Gastrocnemius medialis (tissue), 4 donors: ENCODE measurements around the gene DBNDD1. TPM values are rescaled to one million over a fixed set of nuclear protein-coding genes. Genes with fewer than 3 reads are reported as not detected.
"Not testable (repeated sequence)": the region's sequence is repeated elsewhere in the genome, so short reads cannot be mapped to it uniquely, and the experiment has no call there.

Source experiments
- ATAC-seq, 2 donors: fragments of 150-250 bp; one replicate each; pipeline ENCODE4 v1.9.1; 2016
- DNase-seq, 2 donors: peaks; one replicate each; pipeline ENCODE4 v3.0.0-alpha.2; 2019
- H3K27ac ChIP-seq, 4 donors: fragments of 200-600 bp; sonication (generic); 1 replicate in 1 of 4; 2 replicates in 3 of 4; pipeline ENCODE4 v1.5.1; 2016 to 2018; ENCODE audit warnings: mild to moderate bottlenecking in 2 of 4, moderate library complexity in 1 of 4
- H3K27me3 ChIP-seq, 3 donors: fragments of 200-600 bp; sonication (generic) in 2 of 3; 1 replicate in 1 of 3; 2 replicates in 2 of 3; pipeline versions ENCODE4 v1.5.1 to v1.6.0; 2016 to 2019; ENCODE audit warnings: mild to moderate bottlenecking in 1 of 3, moderate library complexity in 1 of 3
- H3K36me3 ChIP-seq, 2 donors: fragments of 200-600 bp; sonication (generic) in 1 of 2; one replicate each; pipeline ENCODE4 v1.5.1; 2017 to 2018
- H3K4me1 ChIP-seq, 2 donors: fragments of 200-600 bp; sonication (generic) in 1 of 2; one replicate each; pipeline ENCODE4 v1.5.1; 2016 to 2017; ENCODE audit warnings: mild to moderate bottlenecking in 2 of 2
- H3K4me3 ChIP-seq, 4 donors: fragments of 200-600 bp; sonication (generic) in 3 of 4; 1 replicate in 1 of 4; 2 replicates in 3 of 4; pipeline ENCODE4 v1.5.1; 2016 to 2019; ENCODE audit warnings: mild to moderate bottlenecking in 2 of 4
- H3K9me3 ChIP-seq, 3 donors: fragments of 200-600 bp; sonication (generic) in 2 of 3; 1 replicate in 1 of 3; 2 replicates in 2 of 3; pipeline ENCODE4 v1.5.1; 2016 to 2019
- POLR2A ChIP-seq, 2 donors: fragments of 450-650 bp; IDR thresholded peaks; one replicate each; pipeline ENCODE4 v1.6.1; 2017; ENCODE audit warnings: antibody characterized with exemption in 2 of 2, mild to moderate bottlenecking in 2 of 2, moderate library complexity in 2 of 2
- in situ Hi-C, 4 donors: fragments of 200-750 bp; cut with MboI; loops; one replicate each; pipeline versions ENCODE4 v1.15.0 to v1.8.0; 2017; ENCODE audit warnings: low sequenced_read_pairs in 4 of 4
- intact Hi-C: fragments of 100-400 bp; cut with DNase I; formaldehyde crosslinking; loops from one replicate; pipeline ENCODE4 v1.15.1; 2023; ENCODE audit warnings: low total_unique reads
- total RNA-seq, 4 donors: library from RNA; depleted of rRNA; stranded (reverse); fragments of >200 nt; gene quantifications; one replicate each; pipeline versions ENCODE4 v1.1.0 to v1.2.3, GENCODE V29; 2016
- TF ChIP-seq, protein P1 (sequence below), 5 experiments: fragments of 450-650 bp in 3 of 5; fragments of 200-600 bp in 2 of 5; sonication (generic) in 2 of 5; IDR thresholded peaks in 4 of 5; conservative IDR thresholded peaks in 1 of 5; 1 replicate in 4 of 5; 2 replicates in 1 of 5; pipeline ENCODE4 v1.5.1; 2016 to 2019; ENCODE audit warnings: antibody characterized with exemption in 5 of 5, mild to moderate bottlenecking in 3 of 5, moderate library complexity in 3 of 5

The DBNDD1 gene
- total RNA-seq, 4 donors from 2014 or later, result 9.3 to 25.9 (median 23.7) TPM

DNA sequence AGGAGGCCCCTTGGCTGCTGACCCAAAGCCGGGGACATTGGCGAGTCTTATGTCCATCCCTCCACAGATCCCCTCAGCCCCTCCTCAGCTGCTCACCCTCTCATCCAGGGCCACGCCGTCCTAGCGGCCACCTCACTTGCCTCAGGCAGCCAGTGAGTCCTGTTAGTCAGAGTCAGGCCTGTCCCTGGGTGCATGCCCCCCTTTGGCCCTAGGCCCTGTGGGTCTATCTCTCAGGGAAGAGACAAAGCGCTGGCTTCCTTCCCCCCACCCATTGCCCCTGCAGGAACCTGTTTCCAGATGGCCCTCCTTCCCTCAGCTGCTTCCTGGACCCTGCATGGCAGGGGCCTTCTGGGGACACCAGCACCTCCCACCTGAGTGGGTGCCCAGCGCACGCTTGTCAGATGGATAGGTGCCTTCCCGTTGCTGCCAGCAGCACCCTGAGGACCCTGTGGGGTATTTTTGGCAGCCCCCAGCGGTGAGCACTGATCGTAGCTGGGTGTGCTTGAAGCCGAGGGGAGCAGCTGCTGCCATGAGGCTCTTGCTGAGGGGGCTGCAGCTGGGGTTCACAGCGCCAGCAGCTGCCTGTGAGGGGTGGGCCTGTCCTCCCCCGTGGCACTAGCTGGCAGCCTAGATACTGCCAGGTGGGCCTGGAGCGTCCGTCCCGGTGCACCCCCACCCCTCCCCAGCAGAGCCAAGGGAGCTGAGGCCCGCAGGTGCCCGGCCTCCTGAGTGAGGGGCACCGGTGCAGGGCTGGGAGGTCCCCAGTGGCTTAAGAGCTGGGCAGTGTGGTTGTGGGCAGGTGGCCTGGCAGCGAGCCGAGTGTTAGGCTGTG lies 8.4 kb downstream of the DBNDD1 start:
- Histone ChIP-seq H3K9me3 (no peaks in the 10 kb centered on the region), H3K27me3 (no peaks in the 10 kb centered on the region), H3K4me3 (no peak overlapping the region), H3K36me3 (no peaks in the 10 kb centered on the region), H3K27ac (peak overlapping the region; percentile 56 to 81 (median 74)), H3K4me1 (peaks cover 16 to 19% of the 10 kb centered on the region in 2 donors)
- ATAC-seq (peak in 1 of 2 donors; percentile 35), DNase-seq (no peak)
- in situ Hi-C loops, result no loop called here
- TF ChIP-seq, protein P1, sequence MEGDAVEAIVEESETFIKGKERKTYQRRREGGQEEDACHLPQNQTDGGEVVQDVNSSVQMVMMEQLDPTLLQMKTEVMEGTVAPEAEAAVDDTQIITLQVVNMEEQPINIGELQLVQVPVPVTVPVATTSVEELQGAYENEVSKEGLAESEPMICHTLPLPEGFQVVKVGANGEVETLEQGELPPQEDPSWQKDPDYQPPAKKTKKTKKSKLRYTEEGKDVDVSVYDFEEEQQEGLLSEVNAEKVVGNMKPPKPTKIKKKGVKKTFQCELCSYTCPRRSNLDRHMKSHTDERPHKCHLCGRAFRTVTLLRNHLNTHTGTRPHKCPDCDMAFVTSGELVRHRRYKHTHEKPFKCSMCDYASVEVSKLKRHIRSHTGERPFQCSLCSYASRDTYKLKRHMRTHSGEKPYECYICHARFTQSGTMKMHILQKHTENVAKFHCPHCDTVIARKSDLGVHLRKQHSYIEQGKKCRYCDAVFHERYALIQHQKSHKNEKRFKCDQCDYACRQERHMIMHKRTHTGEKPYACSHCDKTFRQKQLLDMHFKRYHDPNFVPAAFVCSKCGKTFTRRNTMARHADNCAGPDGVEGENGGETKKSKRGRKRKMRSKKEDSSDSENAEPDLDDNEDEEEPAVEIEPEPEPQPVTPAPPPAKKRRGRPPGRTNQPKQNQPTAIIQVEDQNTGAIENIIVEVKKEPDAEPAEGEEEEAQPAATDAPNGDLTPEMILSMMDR (IDR thresholded peaks at IDR 0.05 in 4 of 5, conservative IDR thresholded peaks at IDR 0.05 in 1 of 5), result no peak
- TF ChIP-seq POLR2A (IDR thresholded peaks at IDR 0.05), result no peak
- intact Hi-C loops, result no loop called here

DNA sequence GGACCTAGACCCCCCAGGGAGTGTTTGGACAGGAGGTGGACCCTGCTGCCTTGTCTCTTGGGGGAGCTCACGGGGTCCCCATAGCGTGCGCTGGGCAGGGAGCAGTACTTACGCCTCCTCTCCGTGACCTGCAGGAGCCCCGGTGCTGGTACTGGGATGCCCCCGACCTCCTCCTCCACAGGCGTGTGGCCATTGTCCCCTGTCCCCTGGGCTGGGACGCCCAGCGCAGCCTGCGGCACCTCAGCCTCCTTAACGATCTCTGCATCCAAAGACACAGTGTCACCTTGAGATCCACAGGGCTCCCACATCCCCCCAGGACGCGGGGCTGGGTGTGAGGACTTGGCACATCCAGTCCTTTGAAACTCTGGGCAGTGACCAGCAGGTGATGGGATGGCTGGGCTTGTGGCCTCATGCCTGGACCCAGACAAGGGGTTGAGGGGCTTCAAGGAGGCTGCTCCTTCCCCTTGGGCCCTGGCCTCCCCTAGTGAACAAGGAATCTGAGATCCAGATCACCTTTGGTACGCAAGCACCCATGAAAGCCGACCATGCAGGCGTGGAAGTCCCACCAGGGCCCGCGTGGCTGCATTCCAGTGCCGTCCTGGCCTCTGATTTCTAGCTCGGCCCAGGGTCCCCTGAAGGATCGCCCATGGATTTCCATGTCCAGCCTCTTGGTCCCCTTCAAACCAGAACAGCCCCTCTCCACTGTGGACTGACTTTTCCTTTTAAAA lies 9.9 kb downstream of the DBNDD1 start:
- H3K27ac ChIP-seq, result peak overlapping the region in 1 of 4 donors; percentile 81

DNA sequence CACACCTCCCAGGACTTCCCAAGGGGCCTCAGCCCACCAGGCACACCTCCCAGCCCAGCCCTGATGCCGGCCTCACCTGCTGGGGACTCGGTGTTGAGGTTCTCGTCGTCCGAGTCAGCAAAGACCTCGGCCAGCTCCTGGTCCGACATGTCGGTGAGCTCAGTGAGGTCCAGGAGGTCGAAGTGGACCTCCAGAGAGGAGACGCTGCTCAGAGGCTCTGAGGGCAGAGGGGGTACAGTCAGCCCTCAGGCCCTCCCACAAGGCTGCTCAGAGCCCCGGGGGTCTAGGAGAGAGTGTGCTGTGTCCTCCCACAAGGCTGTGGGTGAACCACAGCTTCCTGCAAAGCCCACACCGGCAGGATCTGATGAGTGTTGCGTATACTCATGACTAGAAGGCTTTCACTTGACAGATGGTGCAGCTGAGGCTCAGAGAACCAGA lies 10.5 kb downstream of the DBNDD1 start:
- H3K27ac ChIP-seq, result no peak overlapping the region
- in situ Hi-C loops (no loop called here), intact Hi-C loops (no loop called here)
- no peaks in the 10 kb centered on the region for H3K27me3 ChIP-seq
- H3K4me1 ChIP-seq, result peaks cover 16 to 25% of the 10 kb centered on the region in 2 donors
- no peak for ATAC-seq
- TF ChIP-seq, protein P1 (IDR thresholded peaks at IDR 0.05 in 4 of 5, conservative IDR thresholded peaks at IDR 0.05 in 1 of 5), result no peak
- DNase-seq, result no peak
- no peaks in the 10 kb centered on the region for H3K36me3 ChIP-seq
- H3K9me3 ChIP-seq, result no peaks in the 10 kb centered on the region
- no peak overlapping the region for H3K4me3 ChIP-seq

More for the DNA sequence above, 9.9 kb downstream of the DBNDD1 start:
- intact Hi-C loops, result no loop called here
- Histone ChIP-seq H3K27me3 (no peaks in the 10 kb centered on the region), H3K4me1 (peaks cover 16 to 25% of the 10 kb centered on the region in 2 donors), H3K9me3 (no peaks in the 10 kb centered on the region), H3K4me3 (no peak overlapping the region), H3K36me3 (no peaks in the 10 kb centered on the region)
- no peak for DNase-seq
- in situ Hi-C loops, result no loop called here
- TF ChIP-seq, protein P1 (IDR thresholded peaks at IDR 0.05 in 4 of 5, conservative IDR thresholded peaks at IDR 0.05 in 1 of 5), result no peak
- TF ChIP-seq POLR2A (IDR thresholded peaks at IDR 0.05), result no peak
- no peak for ATAC-seq

DNA sequence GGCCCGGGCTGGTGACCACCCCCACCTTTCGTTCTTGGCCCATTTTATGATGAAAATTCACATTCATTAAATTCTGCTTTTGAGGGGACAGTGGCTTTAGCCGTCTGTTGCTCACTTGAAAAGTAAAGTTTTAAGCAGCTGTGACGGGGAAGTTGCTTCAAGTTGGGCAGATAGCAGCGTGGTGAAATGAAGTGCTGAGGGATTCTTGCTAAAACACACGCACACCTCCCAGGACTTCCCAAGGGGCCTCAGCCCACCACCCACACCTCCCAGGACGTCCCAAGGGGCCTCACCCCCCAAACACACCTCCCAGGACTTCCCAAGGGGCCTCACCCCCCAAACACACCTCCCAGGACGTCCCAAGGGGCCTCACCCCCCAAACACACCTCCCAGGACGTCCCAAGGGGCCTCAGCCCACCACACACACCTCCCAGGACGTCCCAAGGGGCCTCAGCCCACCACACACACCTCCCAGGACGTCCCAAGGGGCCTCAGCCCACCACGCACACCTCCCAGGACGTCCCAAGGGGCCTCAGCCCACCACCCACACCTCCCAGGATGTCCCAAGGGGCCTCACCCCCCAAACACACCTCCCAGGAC lies 11.5 kb downstream of the DBNDD1 start:
- in situ Hi-C loops, DNase-seq, H3K27me3 ChIP-seq, ATAC-seq, H3K27ac ChIP-seq, H3K9me3 ChIP-seq, H3K36me3 ChIP-seq, intact Hi-C loops, H3K4me3 ChIP-seq: not testable (repeated sequence)
- peaks cover 16 to 25% of the 10 kb centered on the region in 2 donors for H3K4me1 ChIP-seq

DNA sequence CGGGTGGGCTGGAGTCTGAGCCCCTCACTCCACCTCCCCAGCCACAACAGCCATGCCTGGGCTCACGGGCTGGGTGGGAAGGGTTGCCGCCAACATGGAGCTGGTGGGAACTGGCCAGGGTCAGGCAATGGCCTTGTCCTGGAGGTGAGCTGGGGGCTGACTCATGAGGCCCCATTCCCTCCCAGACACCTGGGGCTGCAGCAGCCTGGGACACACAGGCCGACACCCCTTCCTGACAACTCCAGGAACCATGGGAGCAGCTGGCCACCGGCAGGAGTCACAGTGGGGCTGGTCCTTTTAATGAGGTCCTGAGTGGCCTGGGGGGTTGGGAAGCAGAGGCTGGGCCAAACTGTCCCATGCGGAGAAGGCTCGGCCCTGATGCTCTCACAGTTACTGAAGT lies 12.2 kb downstream of the DBNDD1 start:
- DNase-seq (no peak), ATAC-seq (no peak)
- TF ChIP-seq POLR2A (IDR thresholded peaks at IDR 0.05), result no peak
- TF ChIP-seq, protein P1 (IDR thresholded peaks at IDR 0.05 in 4 of 5, conservative IDR thresholded peaks at IDR 0.05 in 1 of 5), result no peak
- no peaks in the 10 kb centered on the region for H3K27me3 ChIP-seq
- intact Hi-C loops (no loop called here), in situ Hi-C loops (no loop called here)
- peaks cover 14 to 21% of the 10 kb centered on the region in 2 donors for H3K4me1 ChIP-seq
- no peak overlapping the region for H3K27ac ChIP-seq
- H3K36me3 ChIP-seq, result no peaks in the 10 kb centered on the region
- no peak overlapping the region for H3K4me3 ChIP-seq
- H3K9me3 ChIP-seq, result no peaks in the 10 kb centered on the region
